ENCODE measurements around the gene HOXB5. TPM values are rescaled to one million over a fixed set of nuclear protein-coding genes. Genes with fewer than 3 reads are reported as not detected.

Gene HOXB5
- total and polyA plus RNA-seq, 8 donors: 0.43 to 50.4 (median 2.4) TPM; not detected in 1

- H3K27me3 ChIP-seq: peaks cover 0 to 90% (median 28%) of the 10 kb centered on the region in 3 donors
- H3K27ac ChIP-seq: peak overlapping the region in 3 of 5 donors; percentile 93 to 95 (median 93)
- TF ChIP-seq EP300 (IDR thresholded peaks at IDR 0.05) (no peak), POLR2A (IDR thresholded peaks at IDR 0.05) (no peak), POLR2AphosphoS5 (IDR thresholded peaks at IDR 0.05) (no peak)
- TF ChIP-seq, protein P1, sequence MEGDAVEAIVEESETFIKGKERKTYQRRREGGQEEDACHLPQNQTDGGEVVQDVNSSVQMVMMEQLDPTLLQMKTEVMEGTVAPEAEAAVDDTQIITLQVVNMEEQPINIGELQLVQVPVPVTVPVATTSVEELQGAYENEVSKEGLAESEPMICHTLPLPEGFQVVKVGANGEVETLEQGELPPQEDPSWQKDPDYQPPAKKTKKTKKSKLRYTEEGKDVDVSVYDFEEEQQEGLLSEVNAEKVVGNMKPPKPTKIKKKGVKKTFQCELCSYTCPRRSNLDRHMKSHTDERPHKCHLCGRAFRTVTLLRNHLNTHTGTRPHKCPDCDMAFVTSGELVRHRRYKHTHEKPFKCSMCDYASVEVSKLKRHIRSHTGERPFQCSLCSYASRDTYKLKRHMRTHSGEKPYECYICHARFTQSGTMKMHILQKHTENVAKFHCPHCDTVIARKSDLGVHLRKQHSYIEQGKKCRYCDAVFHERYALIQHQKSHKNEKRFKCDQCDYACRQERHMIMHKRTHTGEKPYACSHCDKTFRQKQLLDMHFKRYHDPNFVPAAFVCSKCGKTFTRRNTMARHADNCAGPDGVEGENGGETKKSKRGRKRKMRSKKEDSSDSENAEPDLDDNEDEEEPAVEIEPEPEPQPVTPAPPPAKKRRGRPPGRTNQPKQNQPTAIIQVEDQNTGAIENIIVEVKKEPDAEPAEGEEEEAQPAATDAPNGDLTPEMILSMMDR (IDR thresholded peaks at IDR 0.05): peak in 2 of 7 experiments; percentile 11 to 16
- H3K9me3 ChIP-seq: no peaks in the 10 kb centered on the region
- H3K4me1 ChIP-seq: peaks cover 45 to 99% (median 74%) of the 10 kb centered on the region in 4 donors
- no peak overlapping the region for H3K4me3 ChIP-seq
- intact Hi-C loops (cut with DNase I; ENCODE audit: low total_unique reads): no loop called here
- 42 to 61% (median 53%) methylated on average over 15 of the region's 15 CpGs for WGBS, 5 donors
- H3K36me3 ChIP-seq: no peaks in the 10 kb centered on the region
- DNase-seq: no peak
Measured at GRCh38 chr17:48561884-48562810, 31.4 kb downstream of the HOXB5 start.

GRCh38 chr17:48559840-48560817 is 33.5 kb downstream of the HOXB5 start:
- Histone ChIP-seq H3K27me3 (peaks cover 0 to 90% (median 32%) of the 10 kb centered on the region in 3 donors), H3K9me3 (no peaks in the 10 kb centered on the region), H3K4me3 (no peak overlapping the region), H3K27ac (peak overlapping the region; percentile 42 to 95 (median 93)), H3K36me3 (no peaks in the 10 kb centered on the region), H3K4me1 (peaks cover 48 to 99% (median 73%) of the 10 kb centered on the region in 4 donors)
- WGBS, 5 donors: 52 to 68% (median 66%) methylated on average over 14 of the region's 14 CpGs
- no peak for TF ChIP-seq POLR2A (IDR thresholded peaks at IDR 0.05)
- TF ChIP-seq, protein P1 (IDR thresholded peaks at IDR 0.05): no peak
- no peak for TF ChIP-seq POLR2AphosphoS5 (IDR thresholded peaks at IDR 0.05)
- no peak for TF ChIP-seq EP300 (IDR thresholded peaks at IDR 0.05)
- intact Hi-C loops (cut with DNase I; ENCODE audit: low total_unique reads): no loop called here
- no peak for DNase-seq

- peaks cover 0 to 90% (median 34%) of the 10 kb centered on the region in 3 donors for H3K27me3 ChIP-seq
- TF ChIP-seq EP300 (IDR thresholded peaks at IDR 0.05) (no peak), POLR2A (IDR thresholded peaks at IDR 0.05) (no peak)
- DNase-seq: no peak
- H3K36me3 ChIP-seq: no peaks in the 10 kb centered on the region
- peaks cover 42 to 96% (median 68%) of the 10 kb centered on the region in 4 donors for H3K4me1 ChIP-seq
- no peaks in the 10 kb centered on the region for H3K9me3 ChIP-seq
- H3K4me3 ChIP-seq: no peak overlapping the region
- intact Hi-C loops (cut with DNase I; ENCODE audit: low total_unique reads): no loop called here
- WGBS, 5 donors: 50 to 66% (median 60%) methylated on average over 16 of the region's 16 CpGs
- H3K27ac ChIP-seq: peak overlapping the region; percentile 51 to 95 (median 93)
Measured at GRCh38 chr17:48559122-48559839, 34.3 kb downstream of the HOXB5 start.

DNA sequence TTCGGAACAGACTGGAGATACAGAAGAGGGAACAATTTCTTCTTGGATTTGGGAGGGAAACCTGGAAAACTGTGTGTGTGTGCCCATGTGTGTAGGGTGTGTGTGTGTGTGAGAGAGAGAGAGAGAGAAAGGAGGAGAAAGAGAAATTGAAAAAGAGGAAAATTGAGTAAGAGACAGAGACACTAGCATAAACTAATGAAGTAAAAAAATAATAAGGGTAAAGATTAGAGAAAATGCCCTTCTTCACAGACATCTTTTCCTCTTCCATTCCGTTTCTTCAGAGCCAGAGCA is 34.8 kb downstream of the HOXB5 start:
- H3K27ac ChIP-seq: peak overlapping the region in 4 of 5 donors; percentile 90 to 95 (median 93)
- WGBS, 5 donors: 52 to 73% (median 67%) methylated on average over 2 of the region's 2 CpGs

More for the DNA sequence above, 34.8 kb downstream of the HOXB5 start:
- Histone ChIP-seq H3K4me3 (peak overlapping the region in 1 of 4 donors; percentile 13), H3K9me3 (no peaks in the 10 kb centered on the region), H3K36me3 (no peaks in the 10 kb centered on the region), H3K27me3 (peaks cover 0 to 90% (median 33%) of the 10 kb centered on the region in 3 donors), H3K4me1 (peaks cover 42 to 96% (median 67%) of the 10 kb centered on the region in 4 donors)
- TF ChIP-seq EP300 (IDR thresholded peaks at IDR 0.05): no peak
- no peak for TF ChIP-seq POLR2A (IDR thresholded peaks at IDR 0.05)
- TF ChIP-seq, protein P1 (IDR thresholded peaks at IDR 0.05): no peak
- no peak for TF ChIP-seq POLR2AphosphoS5 (IDR thresholded peaks at IDR 0.05)
- intact Hi-C loops (cut with DNase I; ENCODE audit: low total_unique reads): no loop called here
- DNase-seq: no peak

Measured in stomach (tissue), 9 donors.